PC-9 (cell line): Measurements from ENCODE around the gene ELP4. TPM values are rescaled to one million over a fixed set of nuclear protein-coding genes. Genes with fewer than 3 reads are reported as not detected.

Experiments used
- BruUV-seq: library from RNA; stranded (reverse); fragments of 400-500 nt; replicated peaks from 2 replicates; lab custom pipeline; 2021; lab: Mats Ljungman, UMichigan
- CTCF ChIA-PET: fragments of 300-600 bp; sonication (Branson Sonifier 250); formaldehyde crosslinking; loops from one replicate; lab custom pipeline; 2022; ENCODE audit warnings: antibody characterized with exemption; lab: Charles Lee
- POLR2A ChIA-PET: fragments of 300-600 bp; sonication (Branson Sonifier 250); formaldehyde crosslinking; loops from one replicate; lab custom pipeline; 2022; ENCODE audit warnings: antibody characterized with exemption; ENCODE audit not compliant: unreplicated experiment; lab: Charles Lee
- DNase-seq, 2 experiments: peaks; one replicate each; pipeline versions ENCODE4 v3.0.0 to v3.0.0-alpha.2; 2015 to 2022; ENCODE audit warnings: mixed read lengths in 1 of 2
- H2AFZ ChIP-seq: fragments of 200-600 bp; sonication (generic); 2 replicates; pipeline ENCODE4 v1.8.1; 2017; ENCODE audit warnings: antibody characterized with exemption
- H3F3A ChIP-seq: fragments of 200-600 bp; sonication (generic); 2 replicates; pipeline ENCODE4 v1.8.1; 2017; ENCODE audit warnings: antibody characterized with exemption, mild to moderate bottlenecking, low read depth; ENCODE audit not compliant: insufficient read depth
- H3K27ac ChIP-seq: fragments of 200-600 bp; sonication (generic); 2 replicates; pipeline ENCODE4 v1.6.1; 2016; ENCODE audit warnings: mixed run types
- H3K27me3 ChIP-seq: fragments of 200-600 bp; sonication (generic); 2 replicates; pipeline ENCODE4 v1.6.1; 2016; ENCODE audit warnings: low read depth, mixed run types; ENCODE audit not compliant: insufficient read depth
- H3K36me3 ChIP-seq: fragments of 200-600 bp; sonication (generic); 2 replicates; pipeline ENCODE4 v1.6.1; 2016; ENCODE audit warnings: low read depth, mixed run types
- H3K4me1 ChIP-seq: fragments of 200-600 bp; sonication (generic); replicated peaks from 2 replicates; pipeline ENCODE4 v1.6.1; 2016; ENCODE audit warnings: mixed run types; ENCODE audit not compliant: insufficient read depth
- H3K4me2 ChIP-seq: fragments of 200-600 bp; sonication (generic); 2 replicates; pipeline ENCODE4 v1.6.1; 2017; ENCODE audit warnings: mixed run types
- H3K4me3 ChIP-seq: fragments of 200-600 bp; sonication (generic); 2 replicates; pipeline ENCODE4 v1.6.1; 2016; ENCODE audit warnings: mixed run types
- H3K79me2 ChIP-seq: fragments of 200-600 bp; sonication (generic); 2 replicates; pipeline ENCODE4 v1.6.1; 2017; ENCODE audit warnings: low read depth, mixed run types
- H3K9me2 ChIP-seq: fragments of 200-600 bp; sonication (generic); 2 replicates; pipeline ENCODE4 v1.8.1; 2017; ENCODE audit warnings: mild to moderate bottlenecking; ENCODE audit not compliant: insufficient read depth
- H3K9me3 ChIP-seq: fragments of 200-600 bp; sonication (generic); 2 replicates; pipeline ENCODE4 v1.8.1; 2016; ENCODE audit warnings: low read depth; ENCODE audit not compliant: insufficient read depth
- H4K20me1 ChIP-seq: fragments of 200-600 bp; sonication (generic); 2 replicates; pipeline ENCODE4 v1.8.1; 2017; ENCODE audit not compliant: insufficient read depth
- CTCF ChIP-seq: fragments of 200-600 bp; sonication (generic); conservative IDR thresholded peaks from 2 replicates; pipeline ENCODE4 v1.6.1; 2017; ENCODE audit warnings: mixed run types, antibody characterized with exemption, mild to moderate bottlenecking, moderate library complexity
- EZH2 ChIP-seq: fragments of 200-600 bp; sonication (generic); IDR thresholded peaks from 2 replicates; pipeline ENCODE4 v1.8.0; 2017; ENCODE audit warnings: antibody characterized with exemption, low read depth
- intact Hi-C: fragments of 100-400 bp; cut with micrococcal nuclease; formaldehyde crosslinking; loops from one replicate; pipeline ENCODE4 v1.10.0; 2022; ENCODE audit not compliant: unreplicated experiment
- total RNA-seq: library from RNA; stranded (reverse); gene quantifications from 2 replicates; pipeline ENCODE4 v1.2.3, GENCODE V29; 2021

Gene ELP4
- total RNA-seq, 1 experiment from 2014 or later = 20.5 TPM

DNA sequence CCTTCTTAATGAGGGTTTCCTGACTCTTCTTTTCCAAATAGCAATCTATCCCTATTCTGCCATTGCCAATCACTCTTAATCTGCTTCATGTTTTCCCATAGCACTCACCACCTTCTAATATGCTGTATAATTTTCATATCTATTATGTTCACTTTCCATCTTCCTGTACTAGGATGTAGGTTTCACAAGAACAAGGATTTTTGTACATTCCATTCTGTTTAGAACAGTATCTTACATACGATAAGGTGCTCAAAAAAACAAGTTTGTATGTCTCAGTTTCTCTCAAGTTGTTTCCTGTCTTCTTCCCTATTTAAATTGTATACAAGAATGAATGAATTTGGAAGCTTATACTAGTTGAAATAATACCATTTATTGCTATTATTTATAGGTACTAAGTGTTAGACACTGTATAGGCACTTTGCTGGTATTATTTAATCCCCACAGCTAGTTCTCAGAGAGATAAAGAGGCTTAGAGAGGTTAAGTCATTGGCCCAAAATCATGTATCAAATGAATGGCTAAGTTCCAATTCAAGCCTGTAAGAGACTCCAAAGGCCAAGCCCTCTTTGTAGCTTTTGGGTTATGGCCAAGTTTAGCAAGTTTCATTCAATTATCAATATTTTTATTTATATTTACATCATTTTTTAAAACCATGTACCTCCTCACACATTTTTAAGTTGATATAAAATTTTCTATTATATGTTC lies 166.9 kb downstream of the ELP4 start:
- Histone ChIP-seq H2AFZ (no peak overlapping the region), H3K4me1 (no peaks in the 10 kb centered on the region), H3K9me2 (no peaks in the 10 kb centered on the region; the same call in 1 of the 2 replicates), H3K36me3 (no peaks in the 10 kb centered on the region), H4K20me1 (no peaks in the 10 kb centered on the region), H3F3A (no peaks in the 10 kb centered on the region), H3K4me3 (no peak overlapping the region), H3K79me2 (no peaks in the 10 kb centered on the region), H3K9me3 (no peaks in the 10 kb centered on the region), H3K27me3 (no peaks in the 10 kb centered on the region), H3K27ac (no peak overlapping the region), H3K4me2 (no peak overlapping the region)
- ChIA-PET CTCF (interaction anchor here (0.6 kb wide), 1 partner anchor 1729 kb away, joined by 6 read pairs; no protein-coding TSS in a partner anchor), POLR2A (interaction anchor here (0.5 kb wide), 1 partner anchor 131 kb away, joined by 4 read pairs; no protein-coding TSS in a partner anchor)
- DNase-seq = no peak
- TF ChIP-seq CTCF = no peak
- no peak for TF ChIP-seq EZH2
- BruUV-seq = no TSS peak
- intact Hi-C loops = no loop called here

GRCh38 chr11:31680770-31681169 lies 171.2 kb downstream of the ELP4 start:
- intact Hi-C loops = no loop called here
- no peaks in the 10 kb centered on the region for H3K36me3 ChIP-seq
- POLR2A ChIA-PET = no interaction called here
- H3K4me1 ChIP-seq = peaks cover 17% of the 10 kb centered on the region; the same call in 1 of the 2 replicates
- no peaks in the 10 kb centered on the region for H3K27me3 ChIP-seq
- no peak overlapping the region for H3K4me2 ChIP-seq
- no peak for TF ChIP-seq EZH2
- TF ChIP-seq CTCF = no peak
- no peak overlapping the region for H3K27ac ChIP-seq
- CTCF ChIA-PET = no interaction called here
- BruUV-seq = no TSS peak
- H3K9me3 ChIP-seq = no peaks in the 10 kb centered on the region
- H3K9me2 ChIP-seq = no peaks in the 10 kb centered on the region
- no peaks in the 10 kb centered on the region for H3K79me2 ChIP-seq
- H3F3A ChIP-seq = peaks cover 13% of the 10 kb centered on the region
- no peak overlapping the region for H2AFZ ChIP-seq
- no peaks in the 10 kb centered on the region for H4K20me1 ChIP-seq
- DNase-seq = no peak
- no peak overlapping the region for H3K4me3 ChIP-seq

GRCh38 chr11:31687256-31687655 lies 177.7 kb downstream of the ELP4 start:
- H3K27ac ChIP-seq = no peak overlapping the region
- intact Hi-C loops = no loop called here
- H3K4me3 ChIP-seq = no peak overlapping the region
- no peaks in the 10 kb centered on the region for H3K79me2 ChIP-seq
- peaks cover 12% of the 10 kb centered on the region; the same call in 1 of the 2 replicates for H3K4me1 ChIP-seq
- DNase-seq = no peak
- H4K20me1 ChIP-seq = no peaks in the 10 kb centered on the region
- no peak overlapping the region for H3K4me2 ChIP-seq
- H3F3A ChIP-seq = peaks cover 13% of the 10 kb centered on the region
- no peaks in the 10 kb centered on the region for H3K27me3 ChIP-seq
- TF ChIP-seq EZH2 (no peak), CTCF (no peak)
- H3K9me2 ChIP-seq = no peaks in the 10 kb centered on the region
- BruUV-seq = no TSS peak
- H3K9me3 ChIP-seq = no peaks in the 10 kb centered on the region
- ChIA-PET POLR2A (no interaction called here), CTCF (no interaction called here)
- H2AFZ ChIP-seq = no peak overlapping the region
- H3K36me3 ChIP-seq = no peaks in the 10 kb centered on the region
